ENCODE data around the gene ABCA2. TPM values are rescaled to one million over a fixed set of nuclear protein-coding genes. Genes with fewer than 3 reads are reported as not detected.
"Not testable (repeated sequence)": the region's sequence is repeated elsewhere in the genome, so short reads cannot be mapped to it uniquely, and the experiment has no call there.

ABCA2 gene
- total and polyA plus RNA-seq, 4 donors, result 46.8 to 151 (median 95.4) TPM

DNA sequence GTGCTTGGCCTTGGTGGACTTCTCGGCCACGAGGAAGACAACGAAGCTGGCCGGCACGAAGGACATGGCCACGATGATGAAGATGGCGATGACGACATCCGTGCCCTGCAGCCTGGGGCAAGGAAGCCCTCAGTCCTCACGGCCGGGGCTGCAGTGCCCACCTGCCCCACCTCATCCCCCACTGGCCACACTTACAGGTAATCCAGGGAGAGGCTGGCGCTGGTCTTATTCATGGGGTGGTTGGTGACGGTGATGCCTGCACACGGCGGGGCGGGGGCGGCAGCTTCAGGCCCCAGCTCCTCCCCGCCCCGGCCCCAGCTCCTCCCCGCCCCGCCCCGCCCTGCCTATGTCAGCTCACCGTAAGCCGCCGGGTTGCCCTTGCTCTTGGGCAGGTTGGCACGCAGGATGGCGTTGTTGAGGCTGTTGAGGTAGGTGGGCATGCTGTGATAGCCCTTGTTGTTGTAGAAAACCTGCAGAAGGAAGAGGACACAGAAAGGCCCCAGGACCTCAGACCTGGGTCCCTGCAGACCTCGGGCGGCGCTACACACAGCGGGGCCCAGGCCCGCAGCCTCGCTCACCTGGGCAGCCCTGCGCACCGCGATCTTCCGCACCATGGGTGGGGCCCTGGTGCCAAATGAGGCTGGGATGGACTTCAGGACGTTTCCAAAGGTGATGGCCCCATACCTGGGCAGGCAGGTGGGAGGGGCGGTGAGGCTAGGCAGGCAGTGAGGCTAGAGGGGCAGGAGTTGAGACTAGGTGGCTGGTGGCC lies 15.9 kb downstream of the ABCA2 start:
- WGBS (ENCODE audit: insufficient coverage), result 96% methylated on average over 24 of the region's 39 CpGs
- Histone ChIP-seq H3K36me3 (ENCODE audit: control insufficient read depth, insufficient read depth, low read length) (peaks cover 98% of the 10 kb centered on the region), H3K4me1 (ENCODE audit: control insufficient read depth, insufficient read depth, low read length) (peaks cover 10% of the 10 kb centered on the region), H3K27ac (ENCODE audit: low read depth, low read length) (no peak overlapping the region), H3K4me3 (ENCODE audit: low read depth, low read length) (no peak overlapping the region), H3K27me3 (ENCODE audit: control insufficient read depth, insufficient read depth, low read length) (no peaks in the 10 kb centered on the region), H3K9me3 (ENCODE audit: control insufficient read depth, insufficient read depth, low read length) (no peaks in the 10 kb centered on the region)
- DNase-seq (ENCODE audit: low read depth in 4 of 6, low spot score in 6 of 6), result no peak

DNA sequence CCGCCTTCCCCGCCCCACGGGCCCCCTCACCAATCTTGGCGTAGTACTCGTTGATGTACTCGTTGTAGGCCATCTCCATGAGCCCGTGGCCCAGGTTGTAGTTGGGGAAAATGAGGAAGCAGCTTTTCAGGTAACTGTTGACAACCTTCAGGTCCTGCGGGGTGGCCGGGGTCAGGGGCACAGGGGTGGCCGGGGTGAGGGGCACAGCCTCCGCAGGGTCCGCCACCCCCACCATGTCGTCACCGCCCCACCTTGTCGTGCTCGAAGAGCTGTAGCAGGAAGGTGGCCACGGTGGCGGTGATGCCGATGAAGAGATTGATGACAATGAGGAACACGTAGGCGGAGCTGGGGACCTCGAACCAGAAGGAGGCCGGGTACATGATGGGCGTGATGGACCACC lies 16.9 kb downstream of the ABCA2 start:
- Histone ChIP-seq H3K27ac (ENCODE audit: low read depth, low read length) (no peak overlapping the region), H3K4me3 (ENCODE audit: low read depth, low read length) (no peak overlapping the region), H3K9me3 (ENCODE audit: control insufficient read depth, insufficient read depth, low read length) (no peaks in the 10 kb centered on the region), H3K4me1 (ENCODE audit: control insufficient read depth, insufficient read depth, low read length) (peaks cover 18% of the 10 kb centered on the region), H3K36me3 (ENCODE audit: control insufficient read depth, insufficient read depth, low read length) (peaks cover 98% of the 10 kb centered on the region), H3K27me3 (ENCODE audit: control insufficient read depth, insufficient read depth, low read length) (no peaks in the 10 kb centered on the region)
- DNase-seq (ENCODE audit: low read depth in 4 of 6, low spot score in 6 of 6), result no peak
- WGBS (ENCODE audit: insufficient coverage), result 95% methylated on average over 24 of the region's 24 CpGs

DNA sequence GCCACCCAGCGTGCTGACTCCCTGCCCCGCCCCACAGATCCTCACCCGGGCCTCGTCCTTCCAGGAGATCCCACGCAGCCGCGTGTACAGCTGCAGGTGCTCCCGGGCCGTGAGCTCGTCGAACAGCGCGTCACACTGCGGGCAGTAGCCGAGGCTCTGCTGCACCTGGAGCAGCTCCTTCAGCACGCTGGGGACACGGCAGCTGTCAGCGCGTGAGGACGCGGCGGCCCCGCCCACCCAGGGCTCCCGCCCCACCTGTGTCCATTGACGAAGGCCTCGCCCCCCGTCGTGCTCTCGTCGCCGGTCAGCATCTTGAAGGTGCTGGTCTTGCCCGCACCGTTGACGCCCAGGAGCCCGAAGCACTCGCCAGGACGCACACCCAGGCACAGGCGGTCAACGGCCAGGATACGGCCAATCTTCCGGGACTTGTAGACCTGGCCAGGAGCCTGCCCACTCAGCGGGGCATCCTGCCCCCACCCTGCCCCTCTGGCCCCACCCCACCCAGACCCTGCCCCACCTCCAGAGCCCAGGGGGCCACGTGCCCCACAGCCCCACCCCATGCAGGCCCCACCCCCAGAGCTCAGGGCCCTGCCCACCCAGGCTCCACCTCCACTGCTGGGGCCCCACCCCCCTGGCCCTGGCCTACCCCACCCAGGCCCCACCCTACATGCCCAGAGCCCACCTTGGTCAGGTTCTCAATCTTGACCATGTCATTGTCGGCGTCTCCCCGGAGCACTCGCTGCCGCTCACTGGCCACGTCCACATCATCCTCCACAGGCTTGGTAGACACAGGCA lies 17.9 kb downstream of the ABCA2 start:
- no peaks in the 10 kb centered on the region for H3K27me3 ChIP-seq (ENCODE audit: control insufficient read depth, insufficient read depth, low read length)
- peaks cover 91% of the 10 kb centered on the region for H3K36me3 ChIP-seq (ENCODE audit: control insufficient read depth, insufficient read depth, low read length)
- no peak overlapping the region for H3K27ac ChIP-seq (ENCODE audit: low read depth, low read length)
- no peak for DNase-seq (ENCODE audit: low read depth in 4 of 6, low spot score in 6 of 6)
- H3K4me1 ChIP-seq (ENCODE audit: control insufficient read depth, insufficient read depth, low read length), result peaks cover 20% of the 10 kb centered on the region
- no peaks in the 10 kb centered on the region for H3K9me3 ChIP-seq (ENCODE audit: control insufficient read depth, insufficient read depth, low read length)
- 94% methylated on average over 42 of the region's 49 CpGs for WGBS (ENCODE audit: insufficient coverage)
- no peak overlapping the region for H3K4me3 ChIP-seq (ENCODE audit: low read depth, low read length)

DNA sequence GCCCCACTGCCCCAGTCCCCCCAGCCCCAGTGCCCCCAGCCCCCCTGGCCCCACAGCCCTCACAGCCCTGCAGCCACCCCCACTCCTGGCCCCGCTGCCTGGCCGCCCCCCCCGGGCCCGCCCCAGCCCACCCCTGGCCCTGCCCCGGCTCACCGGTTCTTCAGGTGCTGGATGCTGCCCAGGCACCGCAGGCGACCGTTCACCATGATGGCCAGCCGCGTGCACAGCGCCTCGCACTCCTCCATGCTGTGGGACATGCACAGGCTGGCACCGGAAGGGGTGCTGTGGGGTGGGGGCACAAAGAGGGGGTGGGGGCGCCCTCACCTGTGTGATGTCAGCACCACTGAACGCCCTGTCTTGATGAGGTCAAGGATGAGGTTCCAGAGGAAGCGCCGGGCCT lies 18.8 kb downstream of the ABCA2 start:
- Histone ChIP-seq H3K4me1 (ENCODE audit: control insufficient read depth, insufficient read depth, low read length) (peaks cover 20% of the 10 kb centered on the region), H3K36me3 (ENCODE audit: control insufficient read depth, insufficient read depth, low read length) (peaks cover 82% of the 10 kb centered on the region), H3K9me3 (ENCODE audit: control insufficient read depth, insufficient read depth, low read length) (no peaks in the 10 kb centered on the region), H3K27me3 (ENCODE audit: control insufficient read depth, insufficient read depth, low read length) (no peaks in the 10 kb centered on the region), H3K27ac (ENCODE audit: low read depth, low read length) (no peak overlapping the region), H3K4me3 (ENCODE audit: low read depth, low read length) (no peak overlapping the region)
- 90% methylated on average over 13 of the region's 18 CpGs for WGBS (ENCODE audit: insufficient coverage)
- DNase-seq (ENCODE audit: low read depth in 4 of 6, low spot score in 6 of 6), result no peak

DNA sequence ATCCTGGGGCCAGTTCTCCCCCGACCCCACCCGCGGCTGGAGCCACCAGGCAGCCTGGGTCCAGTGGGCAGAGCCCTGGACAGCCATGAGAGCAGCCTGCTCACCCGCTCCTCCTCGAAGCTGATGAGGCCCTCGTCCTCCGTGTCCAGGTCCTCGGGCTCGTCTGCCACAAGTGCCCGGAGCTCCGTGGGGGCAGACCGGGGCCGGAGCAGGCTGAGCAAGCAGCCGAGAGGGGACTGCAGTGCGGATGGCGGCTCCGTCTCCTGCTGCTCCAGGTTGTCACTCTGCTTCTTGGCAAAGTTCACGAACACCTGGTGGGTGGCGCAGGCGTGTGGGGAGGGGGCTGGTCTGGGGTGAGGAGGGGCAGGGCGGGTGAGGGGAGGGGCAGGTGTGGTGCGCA lies 19.7 kb downstream of the ABCA2 start:
- Histone ChIP-seq H3K36me3 (ENCODE audit: control insufficient read depth, insufficient read depth, low read length) (peaks cover 73% of the 10 kb centered on the region), H3K27me3 (ENCODE audit: control insufficient read depth, insufficient read depth, low read length) (no peaks in the 10 kb centered on the region), H3K9me3 (ENCODE audit: control insufficient read depth, insufficient read depth, low read length) (no peaks in the 10 kb centered on the region), H3K4me1 (ENCODE audit: control insufficient read depth, insufficient read depth, low read length) (peaks cover 20% of the 10 kb centered on the region), H3K4me3 (ENCODE audit: low read depth, low read length) (no peak overlapping the region), H3K27ac (ENCODE audit: low read depth, low read length) (no peak overlapping the region)
- no peak for DNase-seq (ENCODE audit: low read depth in 4 of 6, low spot score in 6 of 6)
- 81% methylated on average over 21 of the region's 22 CpGs for WGBS (ENCODE audit: insufficient coverage)

DNA sequence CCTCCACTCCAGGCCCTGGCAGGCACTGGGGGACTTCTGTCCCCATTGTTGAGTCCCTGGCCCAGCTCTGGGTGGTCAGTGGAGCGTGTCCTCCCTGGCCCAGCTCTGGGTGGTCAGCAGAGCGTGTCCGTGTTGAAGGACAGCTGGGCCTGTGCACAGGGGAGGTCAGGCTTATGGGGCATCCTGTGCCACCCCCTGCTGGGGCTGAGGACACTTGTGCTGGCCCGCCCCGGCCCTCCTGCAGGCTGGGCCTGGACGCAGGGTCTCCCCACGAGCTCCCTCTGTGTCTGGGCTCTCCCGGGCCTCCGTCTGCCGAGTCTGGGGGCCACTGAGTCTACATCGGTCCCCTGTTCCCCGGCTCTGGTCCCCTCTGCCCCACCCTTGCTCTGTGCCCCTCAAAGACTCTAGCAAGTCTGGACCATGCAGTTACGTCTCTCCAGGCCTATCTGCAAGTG lies 20.2 kb downstream of the ABCA2 start:
- no peak for DNase-seq (ENCODE audit: low read depth in 4 of 6, low spot score in 6 of 6)
- WGBS (ENCODE audit: insufficient coverage), result 71% methylated on average over 13 of the region's 13 CpGs
- peaks cover 68% of the 10 kb centered on the region for H3K36me3 ChIP-seq (ENCODE audit: control insufficient read depth, insufficient read depth, low read length)
- peaks cover 20% of the 10 kb centered on the region for H3K4me1 ChIP-seq (ENCODE audit: control insufficient read depth, insufficient read depth, low read length)
- no peak overlapping the region for H3K4me3 ChIP-seq (ENCODE audit: low read depth, low read length)
- peak overlapping the region; percentile 25 for H3K27ac ChIP-seq (ENCODE audit: low read depth, low read length)
- no peaks in the 10 kb centered on the region for H3K27me3 ChIP-seq (ENCODE audit: control insufficient read depth, insufficient read depth, low read length)
- no peaks in the 10 kb centered on the region for H3K9me3 ChIP-seq (ENCODE audit: control insufficient read depth, insufficient read depth, low read length)

DNA sequence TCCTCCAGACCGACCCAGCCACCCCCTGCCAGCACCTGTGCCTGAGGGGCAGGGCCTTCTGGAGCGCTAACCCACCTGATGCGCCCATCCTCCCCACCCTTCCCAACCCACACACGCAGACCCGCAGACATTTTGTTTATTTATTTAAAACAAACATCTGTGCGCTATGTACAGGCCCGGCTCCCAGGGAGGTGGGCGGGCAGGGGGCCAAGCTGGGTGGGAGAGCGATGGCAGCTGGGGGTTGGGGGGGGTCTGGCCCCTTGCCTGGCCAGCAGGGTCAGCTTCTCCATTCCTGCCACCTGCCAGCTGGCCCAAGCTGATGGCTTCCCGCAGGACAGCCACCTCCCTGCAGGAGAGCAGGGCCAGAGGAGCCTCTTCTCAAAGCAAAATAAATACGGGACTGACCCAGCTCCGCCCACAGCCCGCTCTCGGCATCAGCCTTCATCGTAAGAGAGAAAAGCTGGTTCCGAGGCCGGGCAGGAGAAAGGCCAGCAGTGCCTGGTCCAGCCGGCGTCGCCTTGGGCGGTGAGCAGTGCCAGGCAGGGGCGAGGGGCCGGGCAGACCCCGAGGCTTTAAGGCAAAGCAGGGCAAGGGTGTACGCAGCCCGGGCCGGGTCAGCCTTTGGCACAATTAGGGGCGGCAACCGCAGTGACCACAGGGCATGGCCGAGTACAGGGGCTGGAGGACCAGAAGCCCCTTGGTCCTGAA lies 20.8 kb downstream of the ABCA2 start:
- no peak overlapping the region for H3K4me3 ChIP-seq (ENCODE audit: low read depth, low read length)
- WGBS (ENCODE audit: insufficient coverage), result 62% methylated on average over 24 of the region's 30 CpGs

DNA sequence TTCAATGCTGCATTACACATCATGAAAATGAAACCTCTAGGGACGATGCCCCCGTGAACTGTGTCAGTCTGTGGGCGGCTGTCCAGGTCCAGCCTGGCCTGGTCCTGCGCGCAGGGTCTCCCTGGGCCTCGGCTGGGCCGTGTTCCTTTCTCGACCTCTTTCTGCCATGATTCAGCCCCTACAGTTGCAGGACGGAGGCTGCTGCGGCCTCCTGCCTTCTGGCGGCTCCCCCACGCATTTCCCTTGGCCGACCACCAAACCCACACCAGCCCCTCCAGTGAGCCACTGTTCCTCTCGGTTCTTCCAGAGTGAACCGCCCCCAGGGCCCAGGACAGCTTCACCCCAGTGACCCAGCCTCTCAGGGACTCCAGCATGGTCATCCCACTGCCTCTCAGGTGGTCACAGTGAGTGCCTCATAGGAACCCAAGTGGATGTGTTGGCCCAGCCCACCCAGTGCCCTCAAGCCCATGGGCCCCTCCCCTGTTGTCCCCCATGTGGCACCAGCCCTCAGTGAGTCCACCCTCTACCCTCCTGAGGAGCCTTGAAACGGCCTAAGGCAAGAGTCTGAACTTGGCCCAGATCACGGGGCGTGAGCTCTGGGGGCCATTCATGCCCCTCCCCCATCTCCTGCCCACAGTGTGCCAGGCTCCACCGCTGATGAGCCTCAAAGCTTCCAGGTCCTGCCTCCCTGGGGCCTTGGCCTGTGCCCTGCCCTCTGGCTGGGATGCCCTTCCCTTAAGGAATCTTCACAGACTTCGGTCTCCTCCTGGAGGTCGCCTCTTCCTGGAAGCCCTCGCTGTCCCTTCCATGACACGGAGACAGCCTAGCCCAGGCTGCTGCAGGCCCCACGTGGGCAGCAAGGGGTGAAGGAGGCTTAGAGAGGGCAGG lies 21.7 kb downstream of the ABCA2 start:
- Histone ChIP-seq H3K4me1 (ENCODE audit: control insufficient read depth, insufficient read depth, low read length) (peaks cover 20% of the 10 kb centered on the region), H3K27ac (ENCODE audit: low read depth, low read length) (no peak overlapping the region), H3K36me3 (ENCODE audit: control insufficient read depth, insufficient read depth, low read length) (peaks cover 53% of the 10 kb centered on the region), H3K4me3 (ENCODE audit: low read depth, low read length) (no peak overlapping the region), H3K9me3 (ENCODE audit: control insufficient read depth, insufficient read depth, low read length) (no peaks in the 10 kb centered on the region), H3K27me3 (ENCODE audit: control insufficient read depth, insufficient read depth, low read length) (peaks cover 2% of the 10 kb centered on the region)
- 69% methylated on average over 21 of the region's 24 CpGs for WGBS (ENCODE audit: insufficient coverage)
- DNase-seq (ENCODE audit: low read depth in 4 of 6, low spot score in 6 of 6), result no peak

More for the DNA sequence above, 20.8 kb downstream of the ABCA2 start:
- peak in 2 of 6 donors; percentile 16 to 69 for DNase-seq (ENCODE audit: low read depth in 4 of 6, low spot score in 6 of 6)
- H3K36me3 ChIP-seq (ENCODE audit: control insufficient read depth, insufficient read depth, low read length), result peaks cover 62% of the 10 kb centered on the region
- peaks cover 20% of the 10 kb centered on the region for H3K4me1 ChIP-seq (ENCODE audit: control insufficient read depth, insufficient read depth, low read length)
- H3K27me3 ChIP-seq (ENCODE audit: control insufficient read depth, insufficient read depth, low read length), result no peaks in the 10 kb centered on the region
- peak overlapping the region; percentile 25 for H3K27ac ChIP-seq (ENCODE audit: low read depth, low read length)
- H3K9me3 ChIP-seq (ENCODE audit: control insufficient read depth, insufficient read depth, low read length), result no peaks in the 10 kb centered on the region

DNA sequence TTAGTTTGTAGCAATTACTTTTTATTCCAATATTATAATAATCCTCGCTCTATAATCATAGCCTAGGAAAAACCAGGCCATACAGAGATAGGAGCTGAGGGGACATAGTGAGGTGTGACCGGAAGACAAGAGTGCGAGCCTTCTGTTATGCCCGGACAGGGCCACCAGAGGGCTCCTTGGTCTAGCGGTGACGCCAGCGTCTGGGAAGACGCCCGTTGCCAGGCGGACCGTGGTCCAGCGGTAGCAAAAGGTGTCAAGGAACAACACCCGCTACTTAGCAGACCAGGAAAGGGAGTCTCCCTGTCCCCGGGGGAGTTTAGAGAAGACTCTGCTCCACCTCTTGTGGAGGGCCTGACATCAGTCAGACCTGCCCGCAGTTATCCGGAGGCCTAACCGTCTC lies 23.8 kb downstream of the ABCA2 start:
- Histone ChIP-seq H3K4me1 (ENCODE audit: control insufficient read depth, insufficient read depth, low read length) (peaks cover 20% of the 10 kb centered on the region), H3K36me3 (ENCODE audit: control insufficient read depth, insufficient read depth, low read length) (peaks cover 33% of the 10 kb centered on the region)
- not testable (repeated sequence) for H3K27ac ChIP-seq (ENCODE audit: low read depth, low read length); H3K4me3 ChIP-seq (ENCODE audit: low read depth, low read length); H3K27me3 ChIP-seq (ENCODE audit: control insufficient read depth, insufficient read depth, low read length); DNase-seq (ENCODE audit: low read depth in 4 of 6, low spot score in 6 of 6); H3K9me3 ChIP-seq (ENCODE audit: control insufficient read depth, insufficient read depth, low read length)
- 51% methylated on average over 6 of the region's 17 CpGs for WGBS (ENCODE audit: insufficient coverage)
